IMR-90 (cell line): Measurements from ENCODE around the gene PTRH2. TPM values are rescaled to one million over a fixed set of nuclear protein-coding genes. Genes with fewer than 3 reads are reported as not detected.

Experiments
- ATAC-seq: fragments of 200-7000 bp; cut with Tn5 transposase; 2 replicates; pipeline ENCODE4 v1.9.1; 2020; ENCODE audit warnings: low read depth, mild to moderate bottlenecking, moderate library complexity
- BruUV-seq: library from RNA; stranded (reverse); fragments of 400-500 nt; replicated peaks from 2 replicates; lab custom pipeline; 2021; lab: Mats Ljungman, UMichigan
- CTCF ChIA-PET: fragments of 300-600 bp; formaldehyde crosslinking; extraction: SDS; loops from one replicate; lab custom pipeline; 2021; ENCODE audit warnings: antibody characterized with exemption; lab: Yijun Ruan, JAX
- POLR2A ChIA-PET: fragments of 300-600 bp; sonication (Branson Sonifier 250); formaldehyde crosslinking; loops from one replicate; lab custom pipeline; 2022; ENCODE audit warnings: antibody characterized with exemption; ENCODE audit not compliant: unreplicated experiment; lab: Charles Lee
- DNase-seq: peaks from one replicate; pipeline ENCODE4 v3.0.0; 2013
- H2AFZ ChIP-seq: replicated peaks from 2 replicates; pipeline ENCODE3; 2013; ENCODE audit warnings: low read length, mild to moderate bottlenecking; ENCODE audit not compliant: poor library complexity
- H2AK5ac ChIP-seq: 2 replicates; pipeline ENCODE4 v1.6.1; 2013; ENCODE audit warnings: low read depth, low read length, inconsistent platforms
- H2AK9ac ChIP-seq: replicated peaks from 2 replicates; pipeline ENCODE3; 2013; ENCODE audit warnings: mild to moderate bottlenecking, low read depth, low read length, moderate library complexity; ENCODE audit not compliant: poor library complexity
- H2BK120ac ChIP-seq: 2 replicates; pipeline ENCODE4 v1.6.1; 2013; ENCODE audit warnings: low read depth, low read length, inconsistent platforms
- H2BK15ac ChIP-seq: 3 replicates; pipeline ENCODE4 v1.6.1; 2013; ENCODE audit warnings: low read depth, low read length, inconsistent platforms
- H2BK20ac ChIP-seq: 2 replicates; pipeline ENCODE4 v1.6.1; 2013; ENCODE audit warnings: low read depth, mild to moderate bottlenecking, inconsistent platforms, low read length, moderate library complexity
- H2BK5ac ChIP-seq: 2 replicates; pipeline ENCODE4 v1.6.1; 2013; ENCODE audit warnings: mild to moderate bottlenecking, low read depth, low read length, inconsistent platforms; ENCODE audit not compliant: poor library complexity, severe bottlenecking
- H3K14ac ChIP-seq: replicated peaks from 2 replicates; pipeline ENCODE4 v1.6.1; 2013; ENCODE audit warnings: low read depth, low read length, inconsistent platforms
- H3K18ac ChIP-seq: 2 replicates; pipeline ENCODE4 v1.6.1; 2013; ENCODE audit warnings: low read depth, low read length, control low read depth
- H3K23ac ChIP-seq: 2 replicates; pipeline ENCODE4 v1.6.1; 2013; ENCODE audit warnings: low read depth, low read length, inconsistent platforms
- H3K27ac ChIP-seq: 2 replicates; pipeline ENCODE4 v1.5.1; 2013; ENCODE audit warnings: mild to moderate bottlenecking, control low read depth, low read length; ENCODE audit not compliant: insufficient read depth
- H3K27me3 ChIP-seq: 2 replicates; pipeline ENCODE4 v1.6.1; 2013; ENCODE audit warnings: low read length; ENCODE audit not compliant: control insufficient read depth, insufficient read depth
- H3K36me3 ChIP-seq: 2 replicates; pipeline ENCODE4 v1.6.1; 2013; ENCODE audit warnings: low read length, mixed read lengths; ENCODE audit not compliant: control insufficient read depth, insufficient read depth
- H3K4ac ChIP-seq: 2 replicates; pipeline ENCODE4 v1.6.1; 2013; ENCODE audit warnings: low read depth, low read length, inconsistent platforms
- H3K4me1 ChIP-seq: 2 replicates; pipeline ENCODE4 v1.6.1; 2013; ENCODE audit warnings: low read length, mixed read lengths; ENCODE audit not compliant: control insufficient read depth, insufficient read depth
- H3K4me2 ChIP-seq: 2 replicates; pipeline ENCODE4 v1.6.1; 2013; ENCODE audit warnings: low read depth, mild to moderate bottlenecking, control low read depth, low read length, moderate library complexity
- H3K4me3 ChIP-seq: 2 replicates; pipeline ENCODE4 v1.5.1; 2013; ENCODE audit warnings: low read depth, mild to moderate bottlenecking, control low read depth, low read length, moderate library complexity; ENCODE audit not compliant: insufficient read depth
- H3K56ac ChIP-seq: 2 replicates; pipeline ENCODE4 v1.6.1; 2013; ENCODE audit warnings: low read length, inconsistent platforms; ENCODE audit not compliant: insufficient read depth; ENCODE audit errors: extremely low read depth
- H3K79me1 ChIP-seq, 2 experiments: 2 replicates each; pipeline ENCODE4 v1.6.1; 2013; ENCODE audit warnings: low read length in 2 of 2, inconsistent platforms in 1 of 2, low read depth in 1 of 2
- H3K9ac ChIP-seq: 2 replicates; pipeline ENCODE4 v1.6.1; 2013; ENCODE audit warnings: low read depth, low read length, control low read depth
- H3K9me1 ChIP-seq: 2 replicates; pipeline ENCODE4 v1.6.1; 2013; ENCODE audit warnings: low read length, inconsistent platforms; ENCODE audit not compliant: insufficient read depth
- H3K9me3 ChIP-seq: 2 replicates; pipeline ENCODE4 v1.6.1; 2013; ENCODE audit warnings: low read length; ENCODE audit not compliant: control insufficient read depth, insufficient read depth
- H4K20me1 ChIP-seq: 2 replicates; pipeline ENCODE4 v1.6.1; 2013; ENCODE audit warnings: low read length, inconsistent platforms; ENCODE audit not compliant: insufficient read depth
- H4K5ac ChIP-seq: 2 replicates; pipeline ENCODE4 v1.6.1; 2013; ENCODE audit warnings: mild to moderate bottlenecking, low read depth, low read length, control low read depth
- H4K8ac ChIP-seq, 2 experiments: 2 replicates each; pipeline ENCODE4 v1.6.1; 2013; ENCODE audit warnings: low read depth in 2 of 2, low read length in 2 of 2, control low read depth in 1 of 2, inconsistent platforms in 1 of 2
- H4K91ac ChIP-seq: 2 replicates; pipeline ENCODE4 v1.6.1; 2013; ENCODE audit warnings: low read depth, low read length, inconsistent platforms; ENCODE audit not compliant: insufficient read depth
- BHLHE40 ChIP-seq: fragments of 150-350 bp; IDR thresholded peaks from 2 replicates; pipeline ENCODE4 v1.6.1; 2016; ENCODE audit warnings: mild to moderate bottlenecking, low read depth, low read length
- FOS ChIP-seq: fragments of 150-350 bp; IDR thresholded peaks from 2 replicates; pipeline ENCODE4 v1.6.1; 2016; ENCODE audit warnings: low read depth, low read length
- MAZ ChIP-seq: IDR thresholded peaks from 2 replicates; pipeline ENCODE4 v1.6.1; 2012; ENCODE audit warnings: low read depth, mild to moderate bottlenecking, low read length, improper control_type of control experiment, moderate library complexity, borderline replicate concordance
- MXI1 ChIP-seq: IDR thresholded peaks from 2 replicates; pipeline ENCODE4 v1.6.1; 2012; ENCODE audit warnings: low read depth, mild to moderate bottlenecking, low read length, moderate library complexity, borderline replicate concordance
- RAD21 ChIP-seq: IDR thresholded peaks from 2 replicates; pipeline ENCODE4 v1.6.1; 2012; ENCODE audit warnings: low read length, improper control_type of control experiment
- WGBS, 2 experiments: methylation state at CpG; one replicate each; pipeline versions ENCODE4 v1.1.5 to v1.1.7; 2013; ENCODE audit warnings: missing lambda C conversion rate in 2 of 2; ENCODE audit not compliant: insufficient read length in 1 of 2; ENCODE audit errors: extremely low coverage in 2 of 2; 5-methylcytosine and 5-hydroxymethylcytosine counted together
- dilution Hi-C: fragments of 300-500 bp; cut with HindIII; formaldehyde crosslinking; loops from one replicate; pipeline ENCODE4 v1.14.3; 2018; ENCODE audit warnings: low sequenced_read_pairs; ENCODE audit not compliant: unreplicated experiment
- in situ Hi-C: fragments of 300-500 bp; cut with MboI; formaldehyde crosslinking; loops from 3 replicates; pipeline ENCODE4 v1.14.3; 2019; ENCODE audit warnings: low sequenced_read_pairs, inconsistent platforms, mixed read lengths
- intact Hi-C: fragments of 100-400 bp; cut with micrococcal nuclease; formaldehyde crosslinking; loops from 2 replicates; pipeline ENCODE4 v1.10.0; 2022
- polyA plus RNA-seq, 3 experiments: library from polyadenylated mRNA; depleted of rRNA; stranded (reverse); fragments of >200 nt; gene quantifications; 2 replicates each; pipeline ENCODE4 v1.2.3, GENCODE V29; 2012; ENCODE audit warnings: low replicate concordance in 1 of 3
- total RNA-seq: library from RNA; depleted of rRNA; stranded (reverse); fragments of >200 nt; gene quantifications from 2 replicates; pipeline ENCODE4 v1.2.3, GENCODE V29; 2012
- TF ChIP-seq, protein P1 (sequence below): fragments of 150-350 bp; IDR thresholded peaks from 2 replicates; pipeline ENCODE4 v1.6.1; 2017; ENCODE audit warnings: mild to moderate bottlenecking, antibody characterized with exemption, low read length, low read depth
- TF ChIP-seq, protein P2 (sequence below): conservative IDR thresholded peaks from 2 replicates; pipeline ENCODE4 v1.5.1; 2012; ENCODE audit warnings: mild to moderate bottlenecking, low read depth, low read length, improper control_type of control experiment

The PTRH2 gene
- total and polyA plus RNA-seq, 2 of the 4 experiments (the other 2 are of a cell fraction): 24.9 to 49.7 TPM

DNA sequence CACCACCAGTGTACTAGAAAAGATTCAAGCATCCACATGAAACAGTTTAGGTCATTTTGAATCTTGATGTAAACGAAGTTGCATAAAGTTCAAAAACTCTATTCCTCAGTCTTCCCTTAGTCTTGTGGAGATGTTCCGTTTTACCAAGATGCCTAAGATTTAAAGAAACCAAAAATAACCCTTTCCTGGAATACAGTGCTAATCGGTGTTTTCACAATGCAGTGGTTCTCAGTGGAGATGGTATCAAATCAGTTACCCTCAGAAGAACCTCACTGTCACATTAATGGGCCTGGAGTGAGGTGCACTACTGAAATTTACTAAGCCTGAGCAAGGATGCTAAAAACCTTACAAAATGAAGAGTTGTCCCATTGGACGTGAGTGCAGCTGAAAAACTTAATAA, 9.1 kb downstream of the PTRH2 start:
- Histone ChIP-seq H3K56ac (no peak overlapping the region), H3K4me2 (no peak overlapping the region), H3K23ac (no peak overlapping the region), H3K36me3 (peaks cover 39% of the 10 kb centered on the region), H3K9ac (no peak overlapping the region), H2BK5ac (no peak overlapping the region), H3K27ac (no peak overlapping the region), H3K9me1 (peaks cover 13% of the 10 kb centered on the region; the same call in 1 of the 2 replicates), H2AFZ (no peak overlapping the region), H3K27me3 (no peaks in the 10 kb centered on the region), H3K4ac (no peak overlapping the region), H4K5ac (no peak overlapping the region), H3K18ac (no peak overlapping the region), H3K14ac (no peak overlapping the region), H3K79me1 (peaks cover 39 to 75% of the 10 kb centered on the region in 2 experiments), H3K9me3 (no peaks in the 10 kb centered on the region), H3K4me3 (no peak overlapping the region), H4K91ac (no peak overlapping the region), H4K8ac (no peak overlapping the region; a peak in 1 of 4 replicates), H2BK15ac (no peak overlapping the region), H2AK9ac (no peak overlapping the region), H3K4me1 (no peaks in the 10 kb centered on the region), H2BK120ac (no peak overlapping the region), H4K20me1 (peaks cover 74% of the 10 kb centered on the region), H2AK5ac (no peak overlapping the region), H2BK20ac (no peak overlapping the region)
- no peak for ATAC-seq
- no peak for DNase-seq
- ChIA-PET POLR2A (no interaction called here), CTCF (no interaction called here)
- no peak for TF ChIP-seq MXI1
- no peak for TF ChIP-seq MAZ
- no peak for TF ChIP-seq FOS
- TF ChIP-seq, protein P1, sequence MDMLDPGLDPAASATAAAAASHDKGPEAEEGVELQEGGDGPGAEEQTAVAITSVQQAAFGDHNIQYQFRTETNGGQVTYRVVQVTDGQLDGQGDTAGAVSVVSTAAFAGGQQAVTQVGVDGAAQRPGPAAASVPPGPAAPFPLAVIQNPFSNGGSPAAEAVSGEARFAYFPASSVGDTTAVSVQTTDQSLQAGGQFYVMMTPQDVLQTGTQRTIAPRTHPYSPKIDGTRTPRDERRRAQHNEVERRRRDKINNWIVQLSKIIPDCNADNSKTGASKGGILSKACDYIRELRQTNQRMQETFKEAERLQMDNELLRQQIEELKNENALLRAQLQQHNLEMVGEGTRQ: no peak
- TF ChIP-seq, protein P2, sequence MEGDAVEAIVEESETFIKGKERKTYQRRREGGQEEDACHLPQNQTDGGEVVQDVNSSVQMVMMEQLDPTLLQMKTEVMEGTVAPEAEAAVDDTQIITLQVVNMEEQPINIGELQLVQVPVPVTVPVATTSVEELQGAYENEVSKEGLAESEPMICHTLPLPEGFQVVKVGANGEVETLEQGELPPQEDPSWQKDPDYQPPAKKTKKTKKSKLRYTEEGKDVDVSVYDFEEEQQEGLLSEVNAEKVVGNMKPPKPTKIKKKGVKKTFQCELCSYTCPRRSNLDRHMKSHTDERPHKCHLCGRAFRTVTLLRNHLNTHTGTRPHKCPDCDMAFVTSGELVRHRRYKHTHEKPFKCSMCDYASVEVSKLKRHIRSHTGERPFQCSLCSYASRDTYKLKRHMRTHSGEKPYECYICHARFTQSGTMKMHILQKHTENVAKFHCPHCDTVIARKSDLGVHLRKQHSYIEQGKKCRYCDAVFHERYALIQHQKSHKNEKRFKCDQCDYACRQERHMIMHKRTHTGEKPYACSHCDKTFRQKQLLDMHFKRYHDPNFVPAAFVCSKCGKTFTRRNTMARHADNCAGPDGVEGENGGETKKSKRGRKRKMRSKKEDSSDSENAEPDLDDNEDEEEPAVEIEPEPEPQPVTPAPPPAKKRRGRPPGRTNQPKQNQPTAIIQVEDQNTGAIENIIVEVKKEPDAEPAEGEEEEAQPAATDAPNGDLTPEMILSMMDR: no peak
- TF ChIP-seq RAD21: no peak
- TF ChIP-seq BHLHE40: no peak
- dilution Hi-C loops: no loop called here
- no CpG with 5 or more reads among the region's 4 CpGs for WGBS, 2 experiments
- no TSS peak for BruUV-seq
- in situ Hi-C loops: no loop called here
- intact Hi-C loops: no loop called here
